Neural cell (in vitro differentiated cells): ENCODE results near the gene GLB1L3.

Experiments
- EP300 ChIP-seq: fragments of 450-650 bp; conservative IDR thresholded peaks from 2 replicates; pipeline ENCODE4 v1.6.1; 2014; ENCODE audit warnings: antibody characterized with exemption, mild to moderate bottlenecking, moderate library complexity; ENCODE audit not compliant: poor library complexity, severe bottlenecking
- EZH2 ChIP-seq: fragments of 200-600, 300-800 bp; shearing (Covaris generic), sonication (generic); IDR thresholded peaks from 2 replicates; pipeline ENCODE4 v1.6.1; 2014; ENCODE audit warnings: antibody characterized with exemption, low read length, borderline replicate concordance, mild to moderate bottlenecking; ENCODE audit not compliant: insufficient read depth, poor library complexity, severe bottlenecking
- POLR2AphosphoS5 ChIP-seq: IDR thresholded peaks from 2 replicates; pipeline ENCODE4 v1.6.1; 2012
- RAD21 ChIP-seq: fragments of 450-650 bp; conservative IDR thresholded peaks from 2 replicates; pipeline ENCODE4 v1.6.1; 2014; ENCODE audit warnings: antibody characterized with exemption, mild to moderate bottlenecking, moderate library complexity
- TAF1 ChIP-seq: IDR thresholded peaks from 2 replicates; pipeline ENCODE4 v1.6.1; 2012; ENCODE audit warnings: low read depth
- TF ChIP-seq, protein P1 (sequence below): fragments of 450-650 bp; IDR thresholded peaks from 2 replicates; pipeline ENCODE4 v1.5.1; 2014; ENCODE audit warnings: antibody characterized with exemption, mild to moderate bottlenecking, moderate library complexity; ENCODE audit not compliant: poor library complexity, severe bottlenecking
- TF ChIP-seq, protein P2 (sequence below): IDR thresholded peaks from 2 replicates; pipeline ENCODE4 v1.6.1; 2012; ENCODE audit warnings: borderline replicate concordance

DNA sequence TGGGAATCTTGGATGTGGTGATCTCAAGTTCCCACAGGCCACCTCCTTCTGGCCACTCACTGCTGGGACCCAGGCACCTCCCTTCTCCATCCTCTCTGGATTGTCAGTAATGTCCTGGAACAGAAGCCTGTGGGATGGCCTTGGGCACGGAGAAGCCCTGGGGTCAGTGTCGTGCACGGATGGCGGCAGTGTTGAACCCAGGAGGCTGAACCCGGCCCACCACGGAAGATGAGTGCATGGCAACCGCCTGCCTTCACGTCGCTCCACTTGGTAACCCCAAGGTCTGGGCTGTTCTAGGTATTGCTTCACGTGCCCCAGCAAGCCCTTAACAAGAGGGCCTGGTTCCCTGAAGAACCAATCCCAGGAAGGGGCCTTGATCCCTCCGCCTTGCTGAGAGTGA lies 30.1 kb upstream of the GLB1L3 start:
- TF ChIP-seq, protein P1, sequence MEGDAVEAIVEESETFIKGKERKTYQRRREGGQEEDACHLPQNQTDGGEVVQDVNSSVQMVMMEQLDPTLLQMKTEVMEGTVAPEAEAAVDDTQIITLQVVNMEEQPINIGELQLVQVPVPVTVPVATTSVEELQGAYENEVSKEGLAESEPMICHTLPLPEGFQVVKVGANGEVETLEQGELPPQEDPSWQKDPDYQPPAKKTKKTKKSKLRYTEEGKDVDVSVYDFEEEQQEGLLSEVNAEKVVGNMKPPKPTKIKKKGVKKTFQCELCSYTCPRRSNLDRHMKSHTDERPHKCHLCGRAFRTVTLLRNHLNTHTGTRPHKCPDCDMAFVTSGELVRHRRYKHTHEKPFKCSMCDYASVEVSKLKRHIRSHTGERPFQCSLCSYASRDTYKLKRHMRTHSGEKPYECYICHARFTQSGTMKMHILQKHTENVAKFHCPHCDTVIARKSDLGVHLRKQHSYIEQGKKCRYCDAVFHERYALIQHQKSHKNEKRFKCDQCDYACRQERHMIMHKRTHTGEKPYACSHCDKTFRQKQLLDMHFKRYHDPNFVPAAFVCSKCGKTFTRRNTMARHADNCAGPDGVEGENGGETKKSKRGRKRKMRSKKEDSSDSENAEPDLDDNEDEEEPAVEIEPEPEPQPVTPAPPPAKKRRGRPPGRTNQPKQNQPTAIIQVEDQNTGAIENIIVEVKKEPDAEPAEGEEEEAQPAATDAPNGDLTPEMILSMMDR, result no peak
- TF ChIP-seq RAD21 (no peak), EZH2 (no peak), POLR2AphosphoS5 (no peak), TAF1 (no peak), EP300 (no peak)
- TF ChIP-seq, protein P2, sequence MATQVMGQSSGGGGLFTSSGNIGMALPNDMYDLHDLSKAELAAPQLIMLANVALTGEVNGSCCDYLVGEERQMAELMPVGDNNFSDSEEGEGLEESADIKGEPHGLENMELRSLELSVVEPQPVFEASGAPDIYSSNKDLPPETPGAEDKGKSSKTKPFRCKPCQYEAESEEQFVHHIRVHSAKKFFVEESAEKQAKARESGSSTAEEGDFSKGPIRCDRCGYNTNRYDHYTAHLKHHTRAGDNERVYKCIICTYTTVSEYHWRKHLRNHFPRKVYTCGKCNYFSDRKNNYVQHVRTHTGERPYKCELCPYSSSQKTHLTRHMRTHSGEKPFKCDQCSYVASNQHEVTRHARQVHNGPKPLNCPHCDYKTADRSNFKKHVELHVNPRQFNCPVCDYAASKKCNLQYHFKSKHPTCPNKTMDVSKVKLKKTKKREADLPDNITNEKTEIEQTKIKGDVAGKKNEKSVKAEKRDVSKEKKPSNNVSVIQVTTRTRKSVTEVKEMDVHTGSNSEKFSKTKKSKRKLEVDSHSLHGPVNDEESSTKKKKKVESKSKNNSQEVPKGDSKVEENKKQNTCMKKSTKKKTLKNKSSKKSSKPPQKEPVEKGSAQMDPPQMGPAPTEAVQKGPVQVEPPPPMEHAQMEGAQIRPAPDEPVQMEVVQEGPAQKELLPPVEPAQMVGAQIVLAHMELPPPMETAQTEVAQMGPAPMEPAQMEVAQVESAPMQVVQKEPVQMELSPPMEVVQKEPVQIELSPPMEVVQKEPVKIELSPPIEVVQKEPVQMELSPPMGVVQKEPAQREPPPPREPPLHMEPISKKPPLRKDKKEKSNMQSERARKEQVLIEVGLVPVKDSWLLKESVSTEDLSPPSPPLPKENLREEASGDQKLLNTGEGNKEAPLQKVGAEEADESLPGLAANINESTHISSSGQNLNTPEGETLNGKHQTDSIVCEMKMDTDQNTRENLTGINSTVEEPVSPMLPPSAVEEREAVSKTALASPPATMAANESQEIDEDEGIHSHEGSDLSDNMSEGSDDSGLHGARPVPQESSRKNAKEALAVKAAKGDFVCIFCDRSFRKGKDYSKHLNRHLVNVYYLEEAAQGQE, result no peak
